22Rv1 (cell line): Measurements from ENCODE around the gene S100P.

ENCODE experiments used
- CTCF ChIP-seq: fragments of 450-650 bp; IDR thresholded peaks from 2 replicates; pipeline ENCODE4 v1.5.1; 2017; ENCODE audit warnings: mild to moderate bottlenecking
- ZFX ChIP-seq: fragments of 450-650 bp; IDR thresholded peaks from 2 replicates; pipeline ENCODE4 v1.6.1; 2017; ENCODE audit warnings: antibody characterized with exemption, borderline replicate concordance

- TF ChIP-seq CTCF (no peak), ZFX (no peak)
Measured at GRCh38 chr4:6733358-6734164, 39.9 kb downstream of the S100P start.
